ENCODE results near the gene VIM.

DNA sequence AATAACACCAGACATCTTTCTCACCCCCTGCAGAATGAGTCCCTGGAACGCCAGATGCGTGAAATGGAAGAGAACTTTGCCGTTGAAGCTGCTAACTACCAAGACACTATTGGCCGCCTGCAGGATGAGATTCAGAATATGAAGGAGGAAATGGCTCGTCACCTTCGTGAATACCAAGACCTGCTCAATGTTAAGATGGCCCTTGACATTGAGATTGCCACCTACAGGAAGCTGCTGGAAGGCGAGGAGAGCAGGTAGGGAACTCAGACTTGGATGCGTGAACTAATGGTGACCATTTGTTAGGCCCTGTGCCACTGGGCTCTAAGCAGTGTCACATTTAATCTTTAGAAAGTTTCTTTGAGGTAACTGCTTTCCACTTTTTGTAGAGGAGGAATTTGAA lies 7.1 kb downstream of the VIM start:
- TF ChIP-seq, protein P1, sequence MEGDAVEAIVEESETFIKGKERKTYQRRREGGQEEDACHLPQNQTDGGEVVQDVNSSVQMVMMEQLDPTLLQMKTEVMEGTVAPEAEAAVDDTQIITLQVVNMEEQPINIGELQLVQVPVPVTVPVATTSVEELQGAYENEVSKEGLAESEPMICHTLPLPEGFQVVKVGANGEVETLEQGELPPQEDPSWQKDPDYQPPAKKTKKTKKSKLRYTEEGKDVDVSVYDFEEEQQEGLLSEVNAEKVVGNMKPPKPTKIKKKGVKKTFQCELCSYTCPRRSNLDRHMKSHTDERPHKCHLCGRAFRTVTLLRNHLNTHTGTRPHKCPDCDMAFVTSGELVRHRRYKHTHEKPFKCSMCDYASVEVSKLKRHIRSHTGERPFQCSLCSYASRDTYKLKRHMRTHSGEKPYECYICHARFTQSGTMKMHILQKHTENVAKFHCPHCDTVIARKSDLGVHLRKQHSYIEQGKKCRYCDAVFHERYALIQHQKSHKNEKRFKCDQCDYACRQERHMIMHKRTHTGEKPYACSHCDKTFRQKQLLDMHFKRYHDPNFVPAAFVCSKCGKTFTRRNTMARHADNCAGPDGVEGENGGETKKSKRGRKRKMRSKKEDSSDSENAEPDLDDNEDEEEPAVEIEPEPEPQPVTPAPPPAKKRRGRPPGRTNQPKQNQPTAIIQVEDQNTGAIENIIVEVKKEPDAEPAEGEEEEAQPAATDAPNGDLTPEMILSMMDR (IDR thresholded peaks at IDR 0.05): no peak
- TF ChIP-seq POLR2A (IDR thresholded peaks at IDR 0.05): no peak

Measured in right lobe of liver (tissue), 4 donors.